H1 (cell line): ENCODE measurements around the gene C9orf40. TPM values are rescaled to one million over a fixed set of nuclear protein-coding genes. Genes with fewer than 3 reads are reported as not detected.
A peak's percentile ranks its signal among the peaks of the same experiment; 100 is the strongest.

Experiments
- CTCF ChIA-PET: fragments of 300-600 bp; sonication (Branson Sonifier 250); formaldehyde crosslinking; loops from one replicate; lab custom pipeline; 2021; ENCODE audit not compliant: partially characterized antibody; lab: Charles Lee
- POLR2A ChIA-PET: fragments of 300-600 bp; sonication (Branson Sonifier 250); formaldehyde crosslinking; loops from one replicate; lab custom pipeline; 2021; ENCODE audit warnings: inconsistent platforms; ENCODE audit not compliant: partially characterized antibody; lab: Charles Lee
- DNase-seq, 2 experiments: peaks; one replicate each; pipeline versions ENCODE4 v3.0.0 to v3.0.0-alpha.2; 2010 to 2022; ENCODE audit warnings: low spot score in 2 of 2, low read depth in 1 of 2, mixed read lengths in 1 of 2
- FAIRE-seq: peaks from 2 replicates; lab custom pipeline; 2011; peaks lifted over from hg19 to GRCh38; lab: Jason Lieb, UNC
- H2AFZ ChIP-seq: 2 replicates; pipeline ENCODE4 v1.8.1; 2012; ENCODE audit warnings: low read length, inconsistent platforms
- H2AK5ac ChIP-seq: 2 replicates; pipeline ENCODE4 v1.6.1; 2013; ENCODE audit warnings: low read depth, low read length
- H2BK120ac ChIP-seq: replicated peaks from 2 replicates; pipeline ENCODE3; 2013; ENCODE audit warnings: low read depth, low read length, inconsistent platforms
- H2BK12ac ChIP-seq: 2 replicates; pipeline ENCODE4 v1.6.1; 2013; ENCODE audit warnings: low read depth, low read length
- H2BK15ac ChIP-seq: 2 replicates; pipeline ENCODE4 v1.6.1; 2013; ENCODE audit warnings: low read length
- H2BK20ac ChIP-seq: 2 replicates; pipeline ENCODE4 v1.6.1; 2013; ENCODE audit warnings: low read length
- H2BK5ac ChIP-seq: 2 replicates; pipeline ENCODE4 v1.6.1; 2013; ENCODE audit warnings: low read depth, low read length
- H3K14ac ChIP-seq: 2 replicates; pipeline ENCODE4 v1.6.1; 2013; ENCODE audit warnings: inconsistent platforms; ENCODE audit not compliant: insufficient read length
- H3K18ac ChIP-seq: 2 replicates; pipeline ENCODE4 v1.6.1; 2013; ENCODE audit warnings: low read length; ENCODE audit errors: extremely low read depth
- H3K23ac ChIP-seq: 2 replicates; pipeline ENCODE4 v1.6.1; 2013; ENCODE audit warnings: inconsistent platforms; ENCODE audit not compliant: insufficient read length
- H3K23me2 ChIP-seq: 2 replicates; pipeline ENCODE4 v1.6.1; 2013; ENCODE audit warnings: low read depth, low read length
- H3K27ac ChIP-seq: 2 replicates; pipeline ENCODE4 v1.6.1; 2011; ENCODE audit warnings: low read depth, low read length, inconsistent platforms
- H3K27me3 ChIP-seq, 4 experiments: replicated peaks in 1 of 4; 1 replicate in 1 of 4; 2 replicates in 3 of 4; pipeline versions ENCODE4 v1.6.1 to v1.8.1; 2011 to 2013; ENCODE audit warnings: low read length in 3 of 4, mild to moderate bottlenecking in 3 of 4, inconsistent platforms in 2 of 4, mixed read lengths in 2 of 4, moderate library complexity in 1 of 4; ENCODE audit not compliant: control insufficient read depth in 3 of 4, insufficient read depth in 3 of 4; ENCODE audit errors: extremely low read depth in 1 of 4
- H3K36me3 ChIP-seq, 4 experiments: 2 replicates each; pipeline versions ENCODE4 v1.6.1 to v1.8.1; 2011 to 2013; ENCODE audit warnings: mild to moderate bottlenecking in 4 of 4, low read length in 3 of 4, moderate library complexity in 2 of 4, control low read depth in 1 of 4, inconsistent platforms in 1 of 4; ENCODE audit not compliant: insufficient read depth in 4 of 4, control insufficient read depth in 2 of 4
- H3K4ac ChIP-seq: replicated peaks from 2 replicates; pipeline ENCODE3; 2013; ENCODE audit warnings: low read length, low read depth, mixed read lengths, inconsistent platforms; ENCODE audit not compliant: insufficient read length
- H3K4me1 ChIP-seq, 4 experiments: replicated peaks in 1 of 4; 1 replicate in 1 of 4; 2 replicates in 3 of 4; pipeline versions ENCODE4 v1.6.1 to v1.8.1; 2011 to 2013; ENCODE audit warnings: low read length in 3 of 4, inconsistent platforms in 2 of 4, mixed read lengths in 1 of 4; ENCODE audit not compliant: insufficient read depth in 4 of 4, control insufficient read depth in 3 of 4
- H3K4me2 ChIP-seq, 2 experiments: 2 replicates each; pipeline versions ENCODE4 v1.6.1 to v1.8.1; 2011 to 2013; ENCODE audit warnings: low read depth in 2 of 2, low read length in 2 of 2, control low read depth in 1 of 2, inconsistent platforms in 1 of 2, mild to moderate bottlenecking in 1 of 2; ENCODE audit not compliant: insufficient read depth in 1 of 2
- H3K4me3 ChIP-seq, 4 experiments: fragments of 200-600, 300-600 bp in 1 of 4; sonication (generic), shearing (Covaris generic), sonication (Bioruptor Twin) in 1 of 4; 2 replicates each; pipeline versions ENCODE4 v1.5.1 to v1.8.1; 2011 to 2016; ENCODE audit warnings: low read length in 4 of 4, low read depth in 3 of 4, control low read depth in 2 of 4, inconsistent platforms in 2 of 4, mild to moderate bottlenecking in 2 of 4, mixed read lengths in 1 of 4, moderate library complexity in 1 of 4; ENCODE audit not compliant: insufficient read depth in 2 of 4; ENCODE audit errors: extremely low read depth in 1 of 4
- H3K56ac ChIP-seq: replicated peaks from 2 replicates; pipeline ENCODE3; 2013; ENCODE audit warnings: low read depth, mild to moderate bottlenecking, mixed read lengths, low read length, inconsistent platforms; ENCODE audit not compliant: insufficient read length
- H3K79me1 ChIP-seq: 2 replicates; pipeline ENCODE4 v1.6.1; 2013; ENCODE audit warnings: low read depth, low read length, control low read depth
- H3K79me2 ChIP-seq, 2 experiments: 2 replicates each; pipeline versions ENCODE4 v1.6.1 to v1.8.1; 2012 to 2013; ENCODE audit warnings: low read length in 2 of 2, mild to moderate bottlenecking in 2 of 2, inconsistent platforms in 1 of 2; ENCODE audit not compliant: insufficient read depth in 2 of 2, control insufficient read depth in 1 of 2
- H3K9ac ChIP-seq, 4 experiments: replicated peaks in 1 of 4; 1 replicate in 1 of 4; 2 replicates in 3 of 4; pipeline versions ENCODE4 v1.6.1 to v1.8.1; 2011 to 2013; ENCODE audit warnings: low read depth in 3 of 4, low read length in 3 of 4, control low read depth in 2 of 4, mild to moderate bottlenecking in 2 of 4, moderate library complexity in 2 of 4, inconsistent platforms in 1 of 4; ENCODE audit errors: extremely low read depth in 1 of 4
- H3K9me3 ChIP-seq, 2 experiments: 2 replicates each; pipeline versions ENCODE4 v1.6.1 to v1.8.1; 2012 to 2013; ENCODE audit warnings: mild to moderate bottlenecking in 2 of 2, moderate library complexity in 2 of 2, control low read depth in 1 of 2, inconsistent platforms in 1 of 2, low read depth in 1 of 2, low read length in 1 of 2, mixed read lengths in 1 of 2; ENCODE audit not compliant: insufficient read depth in 2 of 2
- H4K20me1 ChIP-seq, 2 experiments: replicated peaks in 1 of 2; 2 replicates each; pipeline versions ENCODE3 to v1.8.1; 2011 to 2013; ENCODE audit warnings: inconsistent platforms in 2 of 2, low read length in 2 of 2, mild to moderate bottlenecking in 1 of 2; ENCODE audit not compliant: insufficient read depth in 2 of 2, control insufficient read depth in 1 of 2
- H4K5ac ChIP-seq: 2 replicates; pipeline ENCODE4 v1.6.1; 2013; ENCODE audit warnings: low read length, low read depth, mixed read lengths, inconsistent platforms; ENCODE audit not compliant: insufficient read length
- H4K8ac ChIP-seq: 2 replicates; pipeline ENCODE4 v1.8.0; 2013; ENCODE audit warnings: mild to moderate bottlenecking, moderate library complexity, low read length, inconsistent platforms; ENCODE audit not compliant: insufficient read depth; ENCODE audit errors: extremely low read depth
- H4K91ac ChIP-seq: replicated peaks from 2 replicates; pipeline ENCODE3; 2013; ENCODE audit warnings: low read length, mixed read lengths, inconsistent platforms; ENCODE audit not compliant: insufficient read length
- ASH2L ChIP-seq: fragments of 200-600, 300-600 bp; sonication (generic); IDR thresholded peaks from one replicate; pipeline ENCODE4 v1.7.1; 2017; ENCODE audit warnings: low read length
- CBX5 ChIP-seq: fragments of 300-800, 300-1000 bp; sonication (generic); IDR thresholded peaks from 2 replicates; pipeline ENCODE4 v1.7.1; 2016; ENCODE audit warnings: antibody characterized with exemption, low read length, low read depth
- CTBP2 ChIP-seq: IDR thresholded peaks from 2 replicates; pipeline ENCODE4 v1.7.0; 2011; ENCODE audit warnings: borderline replicate concordance, mild to moderate bottlenecking, moderate library complexity, mixed read lengths, low read length; ENCODE audit not compliant: insufficient read depth, insufficient read length
- EP300 ChIP-seq, 2 experiments: IDR thresholded peaks; 1 replicate in 1 of 2; 2 replicates in 1 of 2; pipeline ENCODE4 v1.6.1; 2011 to 2012; ENCODE audit warnings: low read depth in 2 of 2, low read length in 2 of 2, mild to moderate bottlenecking in 2 of 2, borderline replicate concordance in 1 of 2, inconsistent platforms in 1 of 2, moderate library complexity in 1 of 2
- HDAC2 ChIP-seq, 2 experiments: fragments of 300-600 bp in 1 of 2; sonication (generic) in 1 of 2; IDR thresholded peaks; 2 replicates each; pipeline ENCODE4 v1.6.1; 2011 to 2012; ENCODE audit warnings: low read depth in 2 of 2, low read length in 2 of 2, mild to moderate bottlenecking in 2 of 2, moderate library complexity in 2 of 2, borderline replicate concordance in 1 of 2, inconsistent platforms in 1 of 2
- HDAC6 ChIP-seq: IDR thresholded peaks from one replicate; pipeline ENCODE4 v1.7.1; 2012; ENCODE audit warnings: low read depth, mild to moderate bottlenecking, inconsistent platforms, low read length, moderate library complexity
- TAF7 ChIP-seq: optimal IDR thresholded peaks from 2 replicates; pipeline ENCODE3; 2011; ENCODE audit warnings: low read depth, mild to moderate bottlenecking, inconsistent platforms, low read length, moderate library complexity, borderline replicate concordance
- WGBS, 2 experiments: shearing (Covaris generic) in 1 of 2; methylation state at CpG; one replicate each; pipeline versions ENCODE4 v1.1.6 to v1.1.7; 2013 to 2015; ENCODE audit warnings: low lambda C conversion rate in 2 of 2, mixed read lengths in 2 of 2, inconsistent platforms in 1 of 2, low coverage in 1 of 2, missing lambda C conversion rate in 1 of 2; ENCODE audit not compliant: insufficient replicate concordance in 2 of 2, insufficient coverage in 1 of 2, insufficient read length in 1 of 2; ENCODE audit errors: extremely low coverage in 1 of 2, missing lambda C conversion rate in 1 of 2; 5-methylcytosine and 5-hydroxymethylcytosine counted together
- polyA plus RNA-seq, 7 experiments: library from polyadenylated mRNA; depleted of rRNA in 3 of 7; stranded (reverse) in 5 of 7; unstranded in 2 of 7; fragments of >200 nt in 5 of 7; fragments of 200-250 nt in 2 of 7; gene quantifications; 1 replicate in 5 of 7; 2 replicates in 1 of 7; 4 replicates in 1 of 7; pipeline versions ENCODE4 v1.2.1 to v1.2.3, GENCODE V29; 2011 to 2013; ENCODE audit warnings: missing spikeins in 2 of 7, mixed read lengths in 2 of 7
- total RNA-seq: library from RNA; stranded (reverse); fragmentation: NEBNext Ultra II Directional; extraction: Animal tissue kit (Norgen Biotek cat#: 25700); gene quantifications from 2 replicates; pipeline ENCODE4 v1.2.1, GENCODE V29; 2021
- TF ChIP-seq, protein P1 (sequence below): IDR thresholded peaks from 2 replicates; pipeline ENCODE4 v1.6.1; 2011; ENCODE audit warnings: low read depth, mild to moderate bottlenecking, low read length; ENCODE audit not compliant: insufficient read depth

Gene C9orf40
- total and polyA plus RNA-seq, 2 of the 8 experiments (the other 6 are each of a cell fraction or from before 2014, with no cell fraction given) = 3.6 to 11.2 TPM

GRCh38 chr9:74949859-74950855 is 2.6 kb downstream of the C9orf40 start:
- POLR2A ChIA-PET = no interaction called here
- FAIRE-seq (no peak), DNase-seq (no peak)
- TF ChIP-seq CTBP2 (no peak), EP300 (IDR thresholded peaks at IDR 0.05; ENCODE audit: borderline replicate concordance in 1 of 2, low read depth in 2 of 2, low read length in 2 of 2) (no peak), HDAC6 (no peak), CBX5 (no peak), TAF7 (no peak), ASH2L (no peak), HDAC2 (IDR thresholded peaks at IDR 0.05; ENCODE audit: borderline replicate concordance in 1 of 2, low read depth in 2 of 2, low read length in 2 of 2) (no peak)
- TF ChIP-seq, protein P1, sequence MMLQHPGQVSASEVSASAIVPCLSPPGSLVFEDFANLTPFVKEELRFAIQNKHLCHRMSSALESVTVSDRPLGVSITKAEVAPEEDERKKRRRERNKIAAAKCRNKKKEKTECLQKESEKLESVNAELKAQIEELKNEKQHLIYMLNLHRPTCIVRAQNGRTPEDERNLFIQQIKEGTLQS = no peak

More at GRCh38 chr9:74949859-74950855, 2.6 kb downstream of the C9orf40 start:
- Histone ChIP-seq H4K5ac (no peak overlapping the region), H3K4me1 (peaks cover 0 to 5% (median 2%) of the 10 kb centered on the region in 4 experiments; a peak in 3 of 7 replicates), H2AFZ (no peak overlapping the region), H3K18ac (no peak overlapping the region), H2AK5ac (no peak overlapping the region), H2BK15ac (no peak overlapping the region), H3K56ac (no peak overlapping the region), H3K27ac (no peak overlapping the region), H3K9ac (no peak overlapping the region), H3K79me1 (no peaks in the 10 kb centered on the region), H3K9me3 (no peaks in the 10 kb centered on the region), H3K4me3 (no peak overlapping the region; a peak in 1 of 8 replicates), H2BK12ac (no peak overlapping the region), H3K4me2 (peak overlapping the region in 1 of 2 experiments; percentile 78; a peak in 1 of 4 replicates), H3K79me2 (no peaks in the 10 kb centered on the region), H3K27me3 (no peaks in the 10 kb centered on the region), H4K8ac (no peak overlapping the region), H4K91ac (no peak overlapping the region), H3K23me2 (peaks cover 8% of the 10 kb centered on the region; the same call in 1 of the 2 replicates), H3K23ac (no peak overlapping the region), H4K20me1 (no peaks in the 10 kb centered on the region), H2BK120ac (no peak overlapping the region), H2BK20ac (no peak overlapping the region), H3K14ac (no peak overlapping the region), H3K4ac (no peak overlapping the region), H2BK5ac (no peak overlapping the region), H3K36me3 (no peaks in the 10 kb centered on the region; a peak in 1 of 8 replicates)
- CTCF ChIA-PET = interaction anchor here (0.8 to 8.6 kb wide), 6 partner anchors 11 to 176 kb away, joined by 3 to 123 read pairs (median 8); partner anchors contain the start of genes CARNMT1 and TRPM6
- 79% methylated on average over 10 of the region's 10 CpGs; no CpG with 5 or more reads in 1 of the 2 experiments for WGBS, 2 experiments
